NCI-H526 treated with DMSO at 0.1 percent for 48 hours (cell line): ENCODE measurements around the gene SLC23A1.
A peak's percentile ranks its signal among the peaks of the same experiment; 100 is the strongest.
"Not testable (repeated sequence)": the region's sequence is repeated elsewhere in the genome, so short reads cannot be mapped to it uniquely, and the experiment has no call there.

Experiments used
- DNase-seq: peaks from one replicate; lab custom pipeline; 2025; lab: John Stamatoyannopoulos, UW

Gene SLC23A1

GRCh38 chr5:139389701-139390638, 6.9 kb upstream of the SLC23A1 start, which contains the start of gene MZB1:
MZB1 (minus strand) TSS chr5:139389913; CDS start chr5:139389856, 57 bp downstream.
- DNase-seq: no peak

GRCh38 chr5:139388198-139388821, 5.2 kb upstream of the SLC23A1 start:
- DNase-seq: peak; percentile 82

- DNase-seq: no peak
Observed at GRCh38 chr5:139387611-139388197, 4.6 kb upstream of the SLC23A1 start.

- DNase-seq: not testable (repeated sequence)
Observed at GRCh38 chr5:139386956-139387355, 3.9 kb upstream of the SLC23A1 start.

GRCh38 chr5:139386050-139386438, 2.9 kb upstream of the SLC23A1 start:
- no peak for DNase-seq

GRCh38 chr5:139385061-139386049, 2.3 kb upstream of the SLC23A1 start:
- peak; percentile 33 for DNase-seq

- DNase-seq: no peak
Observed at GRCh38 chr5:139384591-139385051, 1.5 kb upstream of the SLC23A1 start.

GRCh38 chr5:139383993-139384590, 995 bp upstream of the SLC23A1 start:
- no peak for DNase-seq

GRCh38 chr5:139382807-139383206, 290 bp downstream of the SLC23A1 start:
- no peak for DNase-seq

- DNase-seq: no peak
Observed at GRCh38 chr5:139381837-139382761, 998 bp downstream of the SLC23A1 start.

- DNase-seq: no peak
Observed at GRCh38 chr5:139379626-139380449, 3.3 kb downstream of the SLC23A1 start.

- DNase-seq: no peak
Observed at GRCh38 chr5:139378941-139379361, 4.1 kb downstream of the SLC23A1 start.

- no peak for DNase-seq
Observed at GRCh38 chr5:139378101-139378825, 4.8 kb downstream of the SLC23A1 start.

- no peak for DNase-seq
Observed at GRCh38 chr5:139377226-139377625, 5.9 kb downstream of the SLC23A1 start.

- no peak for DNase-seq
Observed at GRCh38 chr5:139376364-139376763, 6.7 kb downstream of the SLC23A1 start.

- DNase-seq: no peak
Observed at GRCh38 chr5:139374909-139375308, 8.2 kb downstream of the SLC23A1 start.

GRCh38 chr5:139371482-139372435, 11.3 kb downstream of the SLC23A1 start:
- DNase-seq: no peak
